A549 (cell line): Measurements from ENCODE around the gene HLCS. TPM values are rescaled to one million over a fixed set of nuclear protein-coding genes. Genes with fewer than 3 reads are reported as not detected.

ENCODE experiments used
- ATAC-seq, 2 experiments: fragments of 200-7000 bp in 1 of 2; fragments of >200 bp in 1 of 2; cut with Nextera tagmentation in 1 of 2; cut with Tn5 transposase in 1 of 2; 3 replicates each; pipeline versions ENCODE4 v1.8.0 to v1.9.1; 2018 to 2020; ENCODE audit warnings: mild to moderate bottlenecking in 1 of 2, moderate library complexity in 1 of 2
- CTCF ChIA-PET: fragments of 300-600 bp; sonication (Branson Sonifier 250); formaldehyde crosslinking; extraction: SDS; loops from one replicate; lab custom pipeline; 2021; ENCODE audit warnings: antibody characterized with exemption, inconsistent platforms; lab: Yijun Ruan, JAX
- POLR2A ChIA-PET: fragments of 350-600 bp; formaldehyde crosslinking; extraction: SDS; loops from one replicate; lab custom pipeline; 2021; ENCODE audit warnings: antibody characterized with exemption, inconsistent platforms; lab: Yijun Ruan, JAX
- DNase-seq, 2 experiments: peaks; one replicate each; pipeline versions ENCODE4 v3.0.0 to v3.0.0-alpha.2; 2011 to 2016; ENCODE audit warnings: low read depth in 1 of 2, low spot score in 1 of 2
- FAIRE-seq: peaks from 2 replicates; lab custom pipeline; 2011; peaks lifted over from hg19 to GRCh38; lab: Jason Lieb, UNC
- H3K27ac ChIP-seq, 2 experiments: fragments of >200 bp; sonication (Bioruptor Twin); formaldehyde crosslinking; 3 replicates each; pipeline ENCODE4 v1.5.1; 2016 to 2017
- H3K4me1 ChIP-seq: fragments of >200 bp; sonication (Bioruptor Twin); formaldehyde crosslinking; 3 replicates; pipeline ENCODE4 v1.6.1; 2016
- H3K4me2 ChIP-seq: fragments of >200 bp; sonication (Bioruptor Twin); formaldehyde crosslinking; 3 replicates; pipeline ENCODE4 v1.6.1; 2016
- H3K4me3 ChIP-seq: fragments of >200 bp; sonication (Bioruptor Twin); formaldehyde crosslinking; 3 replicates; pipeline ENCODE4 v1.5.1; 2016
- H3K9me3 ChIP-seq: fragments of >200 bp; sonication (Bioruptor Twin); formaldehyde crosslinking; 3 replicates; pipeline ENCODE4 v1.6.1; 2016
- BHLHE40 ChIP-seq: IDR thresholded peaks from 2 replicates; pipeline ENCODE4 v1.6.1; 2012; ENCODE audit warnings: low read depth, low read length, inconsistent platforms
- CBX2 ChIP-seq: fragments of 200-600 bp; sonication (generic); IDR thresholded peaks from 2 replicates; pipeline ENCODE4 v1.6.1; 2016; ENCODE audit warnings: low read depth, mild to moderate bottlenecking, borderline replicate concordance
- CEBPB ChIP-seq, 2 experiments: fragments of >200 bp in 1 of 2; sonication (Bioruptor Twin) in 1 of 2; formaldehyde crosslinking in 1 of 2; IDR thresholded peaks; 2 replicates each; pipeline ENCODE4 v1.6.1; 2012 to 2016
- CHD4 ChIP-seq: fragments of 200-600 bp; sonication (generic); IDR thresholded peaks from 2 replicates; pipeline ENCODE4 v1.6.1; 2016; ENCODE audit warnings: antibody characterized with exemption, mild to moderate bottlenecking, borderline replicate concordance
- EHMT2 ChIP-seq: fragments of 200-600 bp; sonication (generic); IDR thresholded peaks from 2 replicates; pipeline ENCODE4 v1.6.1; 2016; ENCODE audit warnings: antibody characterized with exemption, low read depth, mild to moderate bottlenecking, moderate library complexity
- EP300 ChIP-seq, 2 experiments: fragments of >200 bp; sonication (Bioruptor Twin); formaldehyde crosslinking; IDR thresholded peaks; 2 replicates in 1 of 2; 3 replicates in 1 of 2; pipeline ENCODE4 v1.6.1; 2016 to 2017
- FOSB ChIP-seq: fragments of 250-450 bp; sonication (Bioruptor Pico); IDR thresholded peaks from 2 replicates; pipeline ENCODE4 v1.5.0; 2020; ENCODE audit warnings: mild to moderate bottlenecking, moderate library complexity
- FOXS1 ChIP-seq: fragments of 250-450 bp; sonication (Bioruptor Pico); IDR thresholded peaks from 2 replicates; pipeline ENCODE4 v1.5.0; 2020; ENCODE audit warnings: mild to moderate bottlenecking, moderate library complexity
- HDAC2 ChIP-seq: fragments of 200-600 bp; sonication (generic); IDR thresholded peaks from 2 replicates; pipeline ENCODE4 v1.6.1; 2016
- HEYL ChIP-seq: fragments of 250-450 bp; sonication (Bioruptor Pico); IDR thresholded peaks from 2 replicates; pipeline ENCODE4 v1.8.0; 2021; ENCODE audit warnings: mild to moderate bottlenecking, moderate library complexity
- HOXA7 ChIP-seq: fragments of 250-450 bp; sonication (Bioruptor Pico); IDR thresholded peaks from 2 replicates; pipeline ENCODE4 v1.5.0; 2020; ENCODE audit warnings: mild to moderate bottlenecking, moderate library complexity
- HOXB13 ChIP-seq: fragments of 250-450 bp; sonication (Bioruptor Pico); IDR thresholded peaks from 2 replicates; pipeline ENCODE4 v1.5.0; 2020; ENCODE audit warnings: low read depth, mild to moderate bottlenecking, moderate library complexity
- JUN ChIP-seq, 2 experiments: fragments of >200 bp; sonication (Bioruptor Twin); formaldehyde crosslinking; IDR thresholded peaks; 2 replicates in 1 of 2; 3 replicates in 1 of 2; pipeline ENCODE4 v1.6.1; 2016 to 2017
- JUNB ChIP-seq: fragments of >200 bp; sonication (Bioruptor Twin); formaldehyde crosslinking; IDR thresholded peaks from 2 replicates; pipeline ENCODE4 v1.6.1; 2016
- MAZ ChIP-seq: fragments of 150-350 bp; IDR thresholded peaks from 2 replicates; pipeline ENCODE4 v1.6.1; 2014; ENCODE audit warnings: antibody characterized with exemption, low read depth, low read length, borderline replicate concordance
- MYC ChIP-seq: IDR thresholded peaks from 2 replicates; pipeline ENCODE4 v1.6.1; 2012; ENCODE audit warnings: mild to moderate bottlenecking, inconsistent platforms, low read length, improper control_type of control experiment, borderline replicate concordance
- NPAS2 ChIP-seq: fragments of 250-450 bp; sonication (Bioruptor Pico); IDR thresholded peaks from 2 replicates; pipeline ENCODE4 v1.8.0; 2022; ENCODE audit warnings: mild to moderate bottlenecking, moderate library complexity, borderline replicate concordance
- POLR2AphosphoS2 ChIP-seq: conservative IDR thresholded peaks from 2 replicates; pipeline ENCODE4 v1.6.1; 2012; ENCODE audit warnings: low read length, improper control_type of control experiment, inconsistent platforms
- SMC3 ChIP-seq: fragments of >200 bp; sonication (Bioruptor Twin); formaldehyde crosslinking; IDR thresholded peaks from 3 replicates; pipeline ENCODE4 v1.6.1; 2018; ENCODE audit warnings: inconsistent platforms
- SREBF2 ChIP-seq: fragments of 450-650 bp; IDR thresholded peaks from 2 replicates; pipeline ENCODE4 v1.6.1; 2014; ENCODE audit warnings: mild to moderate bottlenecking, moderate library complexity
- TFCP2L1 ChIP-seq: fragments of 250-450 bp; sonication (Bioruptor Pico); IDR thresholded peaks from 2 replicates; pipeline ENCODE4 v1.5.0; 2021; ENCODE audit warnings: mild to moderate bottlenecking
- TP53 ChIP-seq: fragments of 250-450 bp; sonication (Bioruptor Pico); IDR thresholded peaks from 2 replicates; pipeline ENCODE4 v1.5.0; 2021; ENCODE audit warnings: mild to moderate bottlenecking, moderate library complexity
- ZNF302 ChIP-seq: fragments of 250-450 bp; sonication (Bioruptor Pico); IDR thresholded peaks from 2 replicates; pipeline ENCODE4 v1.9.0; 2021; ENCODE audit warnings: inconsistent platforms, mild to moderate bottlenecking, moderate library complexity
- WGBS: methylation state at CpG from one replicate; pipeline ENCODE4 v1.1.6; 2017; ENCODE audit errors: missing lambda C conversion rate; 5-methylcytosine and 5-hydroxymethylcytosine counted together
- polyA plus RNA-seq, 4 experiments: library from polyadenylated mRNA; depleted of rRNA in 3 of 4; stranded (reverse); fragments of >200 nt; fragmentation: RNase III in 1 of 4; extraction: RNeasy Plus Mini Kit Qiagen cat#74134 plus additional on column Dnase treatment in 1 of 4; gene quantifications; 2 replicates in 3 of 4; 3 replicates in 1 of 4; pipeline ENCODE4 v1.2.3, GENCODE V29; 2011 to 2017
- TF ChIP-seq, protein P1 (sequence below): IDR thresholded peaks from 2 replicates; pipeline ENCODE4 v1.6.1; 2012
- TF ChIP-seq, protein P2 (sequence below): IDR thresholded peaks from 2 replicates; pipeline ENCODE4 v1.6.1; 2012
- TF ChIP-seq, protein P3 (sequence below): fragments of 150-350 bp; IDR thresholded peaks from 2 replicates; pipeline ENCODE4 v1.6.1; 2014; ENCODE audit warnings: low read depth, mild to moderate bottlenecking, low read length
- TF ChIP-seq, protein P4 (sequence below): fragments of 250-450 bp; sonication (Bioruptor Pico); IDR thresholded peaks from 2 replicates; pipeline ENCODE4 v1.5.0; 2020; ENCODE audit warnings: low read depth, mild to moderate bottlenecking, moderate library complexity

Gene HLCS
- polyA plus RNA-seq, 2 of the 4 experiments (the other 2 are of a cell fraction): 8.4 to 24.3 TPM

DNA sequence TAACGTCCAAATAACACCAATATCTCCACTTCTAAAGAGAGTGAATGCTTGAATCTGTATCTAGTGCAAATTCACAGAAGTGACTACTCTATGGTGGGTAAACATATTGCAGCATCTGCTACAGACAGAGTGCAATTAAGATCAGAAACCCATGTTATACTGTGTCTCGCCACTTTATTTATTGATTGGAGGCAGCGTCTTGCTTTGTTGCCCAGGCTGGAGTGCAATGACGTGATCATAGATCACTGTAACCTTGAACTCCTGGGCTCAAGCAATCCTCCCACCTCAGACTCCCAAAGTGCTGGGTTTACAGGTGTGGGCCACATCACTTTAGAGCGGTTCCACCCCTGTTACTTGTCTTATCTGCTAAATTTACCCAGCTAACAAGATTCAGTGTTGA lies 57.0 kb downstream of the HLCS start:
- 0 out of 3 replicates have a peak, but pooled peaks cover 4% of the 10 kb centered on the region for H3K9me3 ChIP-seq
- H3K4me2 ChIP-seq: peak overlapping the region; percentile 62
- peaks cover 43% of the 10 kb centered on the region for H3K4me1 ChIP-seq
- ChIA-PET POLR2A (interaction anchor here (0.6 kb wide), 1 partner anchor 25 kb away, joined by 3 read pairs; no protein-coding TSS in a partner anchor), CTCF (interaction anchor here (0.6 to 1.0 kb wide), 2 partner anchors 51 to 209 kb away, joined by 3 read pairs; no protein-coding TSS in a partner anchor)
- WGBS: 4% methylated on average over 5 of the region's 5 CpGs
- ATAC-seq (peak; percentile 79 to 81), FAIRE-seq (no peak), DNase-seq (peak; percentile 36 to 90)
- no peak for TF ChIP-seq HDAC2
- no peak for TF ChIP-seq TP53 (CRISPR knock-in tag)
- TF ChIP-seq CEBPB (IDR thresholded peaks at IDR 0.05): peak; percentile 73 to 85
- TF ChIP-seq POLR2AphosphoS2: no peak
- TF ChIP-seq, protein P1, sequence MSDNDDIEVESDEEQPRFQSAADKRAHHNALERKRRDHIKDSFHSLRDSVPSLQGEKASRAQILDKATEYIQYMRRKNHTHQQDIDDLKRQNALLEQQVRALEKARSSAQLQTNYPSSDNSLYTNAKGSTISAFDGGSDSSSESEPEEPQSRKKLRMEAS: no peak; the same call in 1 of the 2 replicates
- peak in 1 of 2 experiments; percentile 56; a peak in 2 of 5 replicates for TF ChIP-seq EP300 (IDR thresholded peaks at IDR 0.05)
- TF ChIP-seq, protein P2, sequence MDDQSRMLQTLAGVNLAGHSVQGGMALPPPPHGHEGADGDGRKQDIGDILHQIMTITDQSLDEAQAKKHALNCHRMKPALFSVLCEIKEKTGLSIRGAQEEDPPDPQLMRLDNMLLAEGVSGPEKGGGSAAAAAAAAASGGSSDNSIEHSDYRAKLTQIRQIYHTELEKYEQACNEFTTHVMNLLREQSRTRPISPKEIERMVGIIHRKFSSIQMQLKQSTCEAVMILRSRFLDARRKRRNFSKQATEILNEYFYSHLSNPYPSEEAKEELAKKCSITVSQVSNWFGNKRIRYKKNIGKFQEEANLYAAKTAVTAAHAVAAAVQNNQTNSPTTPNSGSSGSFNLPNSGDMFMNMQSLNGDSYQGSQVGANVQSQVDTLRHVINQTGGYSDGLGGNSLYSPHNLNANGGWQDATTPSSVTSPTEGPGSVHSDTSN: 0 out of 2 replicates have a peak, but pooled peaks have one; percentile 25
- TF ChIP-seq NPAS2 (CRISPR knock-in tag): no peak
- TF ChIP-seq HOXB13 (CRISPR knock-in tag): peak; percentile 49
- no peak for TF ChIP-seq CBX2
- TF ChIP-seq MYC: no peak
- peak; percentile 56; the same call in 1 of the 2 replicates for TF ChIP-seq FOXS1 (CRISPR knock-in tag)
- 0 out of 5 replicates have a peak, but pooled peaks of 1 of the 2 experiments have one; percentile 3 for TF ChIP-seq JUN (IDR thresholded peaks at IDR 0.05)
- TF ChIP-seq HEYL: no peak
- no peak for TF ChIP-seq FOSB
- TF ChIP-seq, protein P3, sequence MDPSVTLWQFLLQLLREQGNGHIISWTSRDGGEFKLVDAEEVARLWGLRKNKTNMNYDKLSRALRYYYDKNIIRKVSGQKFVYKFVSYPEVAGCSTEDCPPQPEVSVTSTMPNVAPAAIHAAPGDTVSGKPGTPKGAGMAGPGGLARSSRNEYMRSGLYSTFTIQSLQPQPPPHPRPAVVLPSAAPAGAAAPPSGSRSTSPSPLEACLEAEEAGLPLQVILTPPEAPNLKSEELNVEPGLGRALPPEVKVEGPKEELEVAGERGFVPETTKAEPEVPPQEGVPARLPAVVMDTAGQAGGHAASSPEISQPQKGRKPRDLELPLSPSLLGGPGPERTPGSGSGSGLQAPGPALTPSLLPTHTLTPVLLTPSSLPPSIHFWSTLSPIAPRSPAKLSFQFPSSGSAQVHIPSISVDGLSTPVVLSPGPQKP: no peak
- TF ChIP-seq HOXA7 (CRISPR knock-in tag): no peak
- TF ChIP-seq ZNF302: no peak
- TF ChIP-seq, protein P4, sequence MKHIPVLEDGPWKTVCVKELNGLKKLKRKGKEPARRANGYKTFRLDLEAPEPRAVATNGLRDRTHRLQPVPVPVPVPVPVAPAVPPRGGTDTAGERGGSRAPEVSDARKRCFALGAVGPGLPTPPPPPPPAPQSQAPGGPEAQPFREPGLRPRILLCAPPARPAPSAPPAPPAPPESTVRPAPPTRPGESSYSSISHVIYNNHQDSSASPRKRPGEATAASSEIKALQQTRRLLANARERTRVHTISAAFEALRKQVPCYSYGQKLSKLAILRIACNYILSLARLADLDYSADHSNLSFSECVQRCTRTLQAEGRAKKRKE (CRISPR knock-in tag): peak; percentile 66; the same call in 1 of the 2 replicates
- no peak for TF ChIP-seq CHD4
- no peak for TF ChIP-seq BHLHE40
- TF ChIP-seq TFCP2L1 (CRISPR knock-in tag): no peak
- TF ChIP-seq SMC3: no peak
- no peak for TF ChIP-seq SREBF2
- no peak for TF ChIP-seq MAZ
- TF ChIP-seq EHMT2: no peak
- TF ChIP-seq JUNB: no peak
- H3K27ac ChIP-seq: peak overlapping the region; percentile 93 to 95
- no peak overlapping the region for H3K4me3 ChIP-seq
